C4-2B (cell line): ENCODE measurements around the gene PPT1.

Experiments used
- CTCF ChIP-seq: fragments of 450-650 bp; conservative IDR thresholded peaks from 2 replicates; pipeline ENCODE4 v1.5.1; 2017; ENCODE audit warnings: mild to moderate bottlenecking
- ZFX ChIP-seq: fragments of 450-650 bp; IDR thresholded peaks from 2 replicates; pipeline ENCODE4 v1.6.1; 2017

- TF ChIP-seq CTCF (no peak), ZFX (no peak)
These were observed 69.4 kb downstream of the PPT1 start for GRCh38 chr1:40027647-40028046.
